Left lung (tissue), 10 donors: ENCODE data around the gene MTMR12. TPM values are rescaled to one million over a fixed set of nuclear protein-coding genes. Genes with fewer than 3 reads are reported as not detected.

Experiments used
- ATAC-seq: fragments of 200-7000 bp; cut with Tn5 transposase; one replicate; pipeline ENCODE4 v1.9.1; 2020; ENCODE audit warnings: moderate library complexity
- DNase-seq, 4 donors: peaks; one replicate each; pipeline ENCODE4 v3.0.0-alpha.2; 2013 to 2020
- H3K27ac ChIP-seq, 2 donors: fragments of 200-600 bp; sonication (generic) in 1 of 2; one replicate each; pipeline versions ENCODE4 v1.5.0 to v1.8.0; 2020 to 2021
- H3K27me3 ChIP-seq, 2 donors: fragments of 200-600 bp; sonication (generic) in 1 of 2; one replicate each; pipeline versions ENCODE4 v1.5.0 to v1.8.0; 2020 to 2021
- H3K36me3 ChIP-seq, 2 donors: fragments of 200-600 bp; sonication (generic) in 1 of 2; one replicate each; pipeline versions ENCODE4 v1.5.0 to v1.8.0; 2020 to 2021
- H3K4me1 ChIP-seq, 2 donors: fragments of 200-600 bp; one replicate each; pipeline ENCODE4 v1.8.0; 2021
- H3K4me3 ChIP-seq, 2 donors: fragments of 200-600 bp; sonication (generic) in 1 of 2; one replicate each; pipeline versions ENCODE4 v1.5.0 to v1.8.0; 2020 to 2021; ENCODE audit warnings: mild to moderate bottlenecking in 1 of 2
- H3K9me3 ChIP-seq, 2 donors: fragments of 200-600 bp; sonication (generic) in 1 of 2; one replicate each; pipeline versions ENCODE4 v1.5.0 to v1.8.0; 2020 to 2021
- CTCF ChIP-seq, 2 donors: fragments of 200-600 bp; sonication (generic) in 1 of 2; IDR thresholded peaks; one replicate each; pipeline versions ENCODE4 v1.5.0 to v1.8.0; 2021; ENCODE audit warnings: antibody characterized with exemption in 2 of 2
- intact Hi-C, 2 donors: fragments of 100-400 bp; cut with DNase I; formaldehyde crosslinking; loops; one replicate each; pipeline versions ENCODE4 v1.11.2 to v1.14.2; 2022
- polyA plus RNA-seq, 6 donors: library from polyadenylated mRNA; unstranded; fragments of 120-200 nt; gene quantifications; one replicate each; pipeline ENCODE4 v1.2.1, GENCODE V29; 2013; ENCODE audit not compliant: insufficient read length in 6 of 6
- total RNA-seq, 2 donors: library from RNA; stranded (reverse); fragmentation: NEBNext Ultra II Directional; extraction: Animal tissue kit (Norgen Biotek cat#: 25700); gene quantifications; one replicate each; pipeline ENCODE4 v1.2.1, GENCODE V29; 2021
- donor health status: DM: no; HTN: yes; CAD: no.
- donor health status: DM: no; HTN: no; CAD: no.

MTMR12 gene
- total and polyA plus RNA-seq, 8 donors, result 27.9 to 39.0 (median 34.4) TPM

GRCh38 chr5:32308946-32309345, 3.8 kb downstream of the MTMR12 start:
- ATAC-seq, result no peak
- peak overlapping the region in 1 of 2 donors; percentile 40 for H3K27ac ChIP-seq
- H3K9me3 ChIP-seq, result no peaks in the 10 kb centered on the region
- no peaks in the 10 kb centered on the region for H3K36me3 ChIP-seq
- H3K27me3 ChIP-seq, result peaks cover 0 to 4% of the 10 kb centered on the region in 2 donors
- TF ChIP-seq CTCF (IDR thresholded peaks at IDR 0.05), result no peak
- H3K4me1 ChIP-seq, result peaks cover 15 to 66% of the 10 kb centered on the region in 2 donors
- DNase-seq, result no peak
- no peak overlapping the region for H3K4me3 ChIP-seq
- intact Hi-C loops, result no loop called here

- Histone ChIP-seq H3K4me1 (peaks cover 16 to 76% of the 10 kb centered on the region in 2 donors), H3K27ac (no peak overlapping the region), H3K9me3 (no peaks in the 10 kb centered on the region), H3K27me3 (peaks cover 0 to 4% of the 10 kb centered on the region in 2 donors), H3K4me3 (no peak overlapping the region), H3K36me3 (no peaks in the 10 kb centered on the region)
- ATAC-seq, result no peak
- no peak for DNase-seq
- intact Hi-C loops, result no loop called here
- TF ChIP-seq CTCF (IDR thresholded peaks at IDR 0.05), result no peak
These were observed 5.0 kb downstream of the MTMR12 start for GRCh38 chr5:32307769-32308194.

DNA sequence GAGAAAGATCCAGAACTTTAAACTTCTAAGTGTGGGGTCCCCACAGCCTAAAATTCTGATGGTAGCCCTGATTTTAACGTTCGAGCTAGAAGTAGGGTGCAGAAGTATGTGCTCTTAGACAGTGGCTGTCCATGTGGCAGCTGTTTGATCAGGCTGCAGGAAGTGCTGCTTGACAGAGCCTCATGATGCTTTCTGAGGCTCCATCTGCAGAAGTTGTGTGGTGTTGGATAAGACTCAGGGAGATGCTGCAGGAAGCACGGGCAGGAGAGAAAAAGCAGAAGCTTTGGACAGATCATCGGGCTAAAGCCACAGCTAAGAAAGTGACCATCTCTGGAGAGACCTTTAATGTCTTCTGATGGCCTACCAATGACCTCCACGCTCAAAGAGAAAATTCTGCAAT, 8.1 kb downstream of the MTMR12 start:
- no peak overlapping the region for H3K27ac ChIP-seq
- no peaks in the 10 kb centered on the region for H3K27me3 ChIP-seq
- intact Hi-C loops, result no loop called here
- DNase-seq (no peak), ATAC-seq (no peak)
- no peaks in the 10 kb centered on the region for H3K9me3 ChIP-seq
- TF ChIP-seq CTCF (IDR thresholded peaks at IDR 0.05), result no peak
- H3K4me3 ChIP-seq, result no peak overlapping the region
- H3K36me3 ChIP-seq, result no peaks in the 10 kb centered on the region
- peaks cover 23 to 57% of the 10 kb centered on the region in 2 donors for H3K4me1 ChIP-seq

GRCh38 chr5:32303755-32304120, 9.0 kb downstream of the MTMR12 start:
- Histone ChIP-seq H3K27me3 (no peaks in the 10 kb centered on the region), H3K27ac (no peak overlapping the region), H3K4me3 (no peak overlapping the region), H3K36me3 (no peaks in the 10 kb centered on the region), H3K4me1 (peaks cover 16 to 49% of the 10 kb centered on the region in 2 donors), H3K9me3 (no peaks in the 10 kb centered on the region)
- no peak for ATAC-seq
- TF ChIP-seq CTCF (IDR thresholded peaks at IDR 0.05), result no peak
- DNase-seq, result no peak
- intact Hi-C loops, result no loop called here

DNA sequence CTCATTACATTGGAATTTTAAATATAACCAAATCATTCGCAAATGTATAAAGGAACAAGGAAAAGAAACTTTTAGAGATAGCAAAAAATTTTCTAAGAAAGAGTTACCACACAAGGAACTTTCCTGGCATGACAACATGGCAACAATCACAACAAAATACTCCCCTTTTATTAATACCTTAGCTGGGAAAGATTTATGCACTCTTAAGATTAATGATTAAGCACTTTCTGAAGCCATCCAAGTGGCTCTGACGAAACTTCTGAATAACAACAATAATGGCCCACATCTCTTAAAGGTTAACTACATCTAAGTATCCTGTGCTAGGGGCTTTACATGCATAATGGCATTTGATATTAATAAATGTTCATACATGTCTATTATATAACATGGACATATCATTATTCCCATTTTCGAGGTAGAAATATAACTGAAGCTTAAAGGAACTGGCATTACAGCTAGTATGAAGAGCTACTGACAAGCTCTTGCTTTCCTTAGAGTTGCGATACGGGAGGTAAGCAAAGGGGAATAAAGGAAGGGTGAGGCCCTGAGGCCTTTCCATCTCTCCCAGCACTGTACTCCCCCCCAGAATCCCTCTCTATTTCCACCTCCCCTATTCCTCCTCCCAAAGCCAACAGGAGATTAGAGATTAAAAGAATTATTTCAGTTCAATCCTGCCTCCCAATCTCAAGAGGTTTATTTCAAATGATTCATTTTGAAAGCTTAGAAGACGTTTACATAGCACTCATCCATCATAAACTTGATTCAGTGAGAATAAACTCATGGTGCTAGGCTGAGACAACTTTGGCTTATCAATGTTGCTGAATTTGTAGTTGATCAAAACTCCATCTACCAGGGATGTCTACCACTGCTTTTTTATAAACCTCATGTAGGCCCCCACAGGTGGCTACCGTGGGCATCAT, 9.6 kb downstream of the MTMR12 start:
- peak; percentile 46 for ATAC-seq
- intact Hi-C loops, result no loop called here
- H3K36me3 ChIP-seq, result no peaks in the 10 kb centered on the region
- TF ChIP-seq CTCF (IDR thresholded peaks at IDR 0.05), result no peak
- H3K9me3 ChIP-seq, result no peaks in the 10 kb centered on the region
- no peak overlapping the region for H3K4me3 ChIP-seq
- H3K27me3 ChIP-seq, result no peaks in the 10 kb centered on the region
- peaks cover 11 to 46% of the 10 kb centered on the region in 2 donors for H3K4me1 ChIP-seq
- H3K27ac ChIP-seq, result peak overlapping the region; percentile 26 to 57
- DNase-seq, result no peak
